ENCODE measurements around the gene AQP1.

The AQP1 gene

GRCh38 chr7:30956704-30957103 lies 45.1 kb downstream of the AQP1 start:
- DNase-seq (ENCODE audit: low read depth): no peak
- no peak overlapping the region for H3K4me3 ChIP-seq (ENCODE audit: low read depth, low read length)
- TF ChIP-seq CTCF (IDR thresholded peaks at IDR 0.05; ENCODE audit: insufficient read depth, low read depth, low read length, missing control alignments): no peak

GRCh38 chr7:30963842-30964241 lies 52.2 kb downstream of the AQP1 start, which contains the start of gene GHRHR:
GHRHR (plus strand) TSS chr7:30963953; CDS start chr7:30964069, 116 bp downstream.
- DNase-seq (ENCODE audit: low read depth): no peak
- TF ChIP-seq CTCF (IDR thresholded peaks at IDR 0.05; ENCODE audit: insufficient read depth, low read depth, low read length, missing control alignments): no peak
- H3K4me3 ChIP-seq (ENCODE audit: low read depth, low read length): no peak within 1 kb of the TSS

GRCh38 chr7:30965372-30965771 lies 53.7 kb downstream of the AQP1 start:
- no peak overlapping the region for H3K4me3 ChIP-seq (ENCODE audit: low read depth, low read length)
- TF ChIP-seq CTCF (IDR thresholded peaks at IDR 0.05; ENCODE audit: insufficient read depth, low read depth, low read length, missing control alignments): no peak
- DNase-seq (ENCODE audit: low read depth): no peak

GRCh38 chr7:30965883-30966282 lies 54.2 kb downstream of the AQP1 start:
- no peak for DNase-seq (ENCODE audit: low read depth)
- no peak overlapping the region for H3K4me3 ChIP-seq (ENCODE audit: low read depth, low read length)
- TF ChIP-seq CTCF (IDR thresholded peaks at IDR 0.05; ENCODE audit: insufficient read depth, low read depth, low read length, missing control alignments): no peak

GRCh38 chr7:30968294-30968693 lies 56.6 kb downstream of the AQP1 start:
- TF ChIP-seq CTCF (IDR thresholded peaks at IDR 0.05; ENCODE audit: insufficient read depth, low read depth, low read length, missing control alignments): no peak
- H3K4me3 ChIP-seq (ENCODE audit: low read depth, low read length): no peak overlapping the region
- no peak for DNase-seq (ENCODE audit: low read depth)

GRCh38 chr7:30968747-30969603 lies 57.3 kb downstream of the AQP1 start:
- no peak for TF ChIP-seq CTCF (IDR thresholded peaks at IDR 0.05; ENCODE audit: insufficient read depth, low read depth, low read length, missing control alignments)
- no peak overlapping the region for H3K4me3 ChIP-seq (ENCODE audit: low read depth, low read length)
- no peak for DNase-seq (ENCODE audit: low read depth)

- DNase-seq (ENCODE audit: low read depth): no peak
- no peak for TF ChIP-seq CTCF (IDR thresholded peaks at IDR 0.05; ENCODE audit: insufficient read depth, low read depth, low read length, missing control alignments)
These were observed 57.9 kb downstream of the AQP1 start for GRCh38 chr7:30969604-30969970.

More at GRCh38 chr7:30969604-30969970, 57.9 kb downstream of the AQP1 start:
- no peak overlapping the region for H3K4me3 ChIP-seq (ENCODE audit: low read depth, low read length)

All from GM12865 (cell line).